Neuron (in vitro differentiated cells): ENCODE data around the gene COL6A1.

Experiments used
- H2AFZ ChIP-seq: one replicate; pipeline ENCODE4 v1.6.1; 2013; ENCODE audit warnings: low read depth, mild to moderate bottlenecking, inconsistent platforms, low read length, moderate library complexity
- H3K27me3 ChIP-seq: one replicate; pipeline ENCODE4 v1.6.1; 2013; ENCODE audit warnings: low read length; ENCODE audit not compliant: insufficient read depth
- H3K36me3 ChIP-seq: one replicate; pipeline ENCODE4 v1.6.1; 2013; ENCODE audit warnings: low read length; ENCODE audit not compliant: insufficient read depth
- H3K4me1 ChIP-seq: one replicate; pipeline ENCODE4 v1.6.1; 2013; ENCODE audit warnings: low read length; ENCODE audit not compliant: insufficient read depth
- H3K4me3 ChIP-seq: 2 replicates; pipeline ENCODE4 v1.5.1; 2013; ENCODE audit warnings: mild to moderate bottlenecking, low read length, moderate library complexity
- H3K9me3 ChIP-seq: one replicate; pipeline ENCODE4 v1.6.1; 2013; ENCODE audit warnings: low read length

The COL6A1 gene, protein sequence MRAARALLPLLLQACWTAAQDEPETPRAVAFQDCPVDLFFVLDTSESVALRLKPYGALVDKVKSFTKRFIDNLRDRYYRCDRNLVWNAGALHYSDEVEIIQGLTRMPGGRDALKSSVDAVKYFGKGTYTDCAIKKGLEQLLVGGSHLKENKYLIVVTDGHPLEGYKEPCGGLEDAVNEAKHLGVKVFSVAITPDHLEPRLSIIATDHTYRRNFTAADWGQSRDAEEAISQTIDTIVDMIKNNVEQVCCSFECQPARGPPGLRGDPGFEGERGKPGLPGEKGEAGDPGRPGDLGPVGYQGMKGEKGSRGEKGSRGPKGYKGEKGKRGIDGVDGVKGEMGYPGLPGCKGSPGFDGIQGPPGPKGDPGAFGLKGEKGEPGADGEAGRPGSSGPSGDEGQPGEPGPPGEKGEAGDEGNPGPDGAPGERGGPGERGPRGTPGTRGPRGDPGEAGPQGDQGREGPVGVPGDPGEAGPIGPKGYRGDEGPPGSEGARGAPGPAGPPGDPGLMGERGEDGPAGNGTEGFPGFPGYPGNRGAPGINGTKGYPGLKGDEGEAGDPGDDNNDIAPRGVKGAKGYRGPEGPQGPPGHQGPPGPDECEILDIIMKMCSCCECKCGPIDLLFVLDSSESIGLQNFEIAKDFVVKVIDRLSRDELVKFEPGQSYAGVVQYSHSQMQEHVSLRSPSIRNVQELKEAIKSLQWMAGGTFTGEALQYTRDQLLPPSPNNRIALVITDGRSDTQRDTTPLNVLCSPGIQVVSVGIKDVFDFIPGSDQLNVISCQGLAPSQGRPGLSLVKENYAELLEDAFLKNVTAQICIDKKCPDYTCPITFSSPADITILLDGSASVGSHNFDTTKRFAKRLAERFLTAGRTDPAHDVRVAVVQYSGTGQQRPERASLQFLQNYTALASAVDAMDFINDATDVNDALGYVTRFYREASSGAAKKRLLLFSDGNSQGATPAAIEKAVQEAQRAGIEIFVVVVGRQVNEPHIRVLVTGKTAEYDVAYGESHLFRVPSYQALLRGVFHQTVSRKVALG

DNA sequence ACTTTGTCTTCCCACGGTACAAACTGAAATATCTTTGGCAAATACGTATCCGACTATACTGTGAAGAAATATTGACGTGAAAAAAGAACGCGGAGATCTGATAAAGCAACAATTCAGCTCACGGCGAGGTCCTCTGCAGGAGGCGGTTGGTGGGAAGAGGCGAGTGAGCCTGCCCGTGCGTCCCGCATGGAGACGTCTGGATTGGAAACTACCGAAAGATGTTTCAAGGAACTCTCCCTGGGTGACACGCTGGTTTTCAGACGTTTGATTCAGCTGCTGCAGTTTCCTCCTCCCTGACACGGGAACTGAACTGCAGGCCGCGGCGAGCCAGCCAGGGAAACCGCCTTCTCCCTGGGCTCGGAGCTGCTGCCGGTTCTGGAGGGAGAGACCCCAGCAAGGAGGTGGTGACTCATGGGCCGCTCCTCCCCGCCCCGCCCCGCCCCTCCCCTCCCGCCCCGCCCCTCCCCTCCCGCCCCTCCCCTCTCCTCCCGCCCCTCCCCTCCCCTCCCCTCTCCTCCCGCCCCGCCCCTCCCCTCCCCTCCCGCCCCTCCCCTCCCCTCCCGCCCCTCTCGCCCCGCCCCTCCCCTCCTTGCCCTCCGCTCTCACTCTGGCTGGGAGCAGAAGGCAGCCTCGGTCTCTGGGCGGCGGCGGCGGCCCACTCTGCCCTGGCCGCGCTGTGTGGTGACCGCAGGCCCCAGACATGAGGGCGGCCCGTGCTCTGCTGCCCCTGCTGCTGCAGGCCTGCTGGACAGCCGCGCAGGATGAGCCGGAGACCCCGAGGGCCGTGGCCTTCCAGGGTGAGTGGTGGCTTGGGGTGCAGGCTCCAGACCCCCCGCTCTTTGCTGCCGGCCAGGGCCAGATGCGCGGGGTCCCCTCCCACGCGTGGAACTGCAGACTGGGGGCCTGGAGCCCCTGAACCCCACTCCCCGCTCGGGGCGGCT lies at the start of gene COL6A1:
Gene COL6A1, plus strand, starts transcription at position 620 of the 941 bp plus-strand sequence. Its CDS starts 81 bp downstream, at position 701.
- Histone ChIP-seq H3K4me1 (peaks cover 19% of the 10 kb centered on the region), H3K36me3 (peaks cover 20% of the 10 kb centered on the region), H2AFZ (peak within 1 kb of the TSS; percentile 52), H3K9me3 (no peaks in the 10 kb centered on the region), H3K27me3 (peaks cover 2% of the 10 kb centered on the region), H3K4me3 (peak within 1 kb of the TSS; percentile 93)

DNA sequence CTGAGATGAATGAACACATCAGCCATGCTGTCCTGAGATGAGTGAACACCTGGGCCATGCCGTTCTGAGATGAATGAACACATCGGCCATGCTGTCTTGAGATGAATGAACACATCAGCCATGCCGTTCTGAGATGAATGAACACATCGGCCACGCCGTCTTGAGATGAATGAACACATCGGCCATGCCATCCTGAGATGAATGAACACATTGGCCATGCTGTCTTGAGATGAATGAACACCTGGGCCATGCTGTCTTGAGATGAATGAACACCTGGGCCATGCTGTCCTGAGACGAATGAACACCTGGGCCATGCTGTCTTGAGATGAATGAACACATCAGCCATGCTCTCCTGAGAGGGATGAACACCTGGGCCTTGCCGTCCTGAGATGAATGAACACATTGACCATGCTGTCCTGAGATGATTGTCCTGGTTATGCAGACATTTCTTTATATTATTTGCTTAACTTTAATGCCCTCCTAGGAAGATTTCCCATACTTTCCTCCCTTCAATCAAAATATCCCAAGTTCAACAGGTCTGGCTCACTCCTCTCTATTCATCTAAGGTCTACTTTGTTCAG lies 48.6 kb upstream of the COL6A1 start:
- Histone ChIP-seq H3K27me3 (peaks cover 21% of the 10 kb centered on the region), H3K4me1 (no peaks in the 10 kb centered on the region), H2AFZ (no peak overlapping the region), H3K36me3 (no peaks in the 10 kb centered on the region), H3K4me3 (no peak overlapping the region), H3K9me3 (no peaks in the 10 kb centered on the region)

DNA sequence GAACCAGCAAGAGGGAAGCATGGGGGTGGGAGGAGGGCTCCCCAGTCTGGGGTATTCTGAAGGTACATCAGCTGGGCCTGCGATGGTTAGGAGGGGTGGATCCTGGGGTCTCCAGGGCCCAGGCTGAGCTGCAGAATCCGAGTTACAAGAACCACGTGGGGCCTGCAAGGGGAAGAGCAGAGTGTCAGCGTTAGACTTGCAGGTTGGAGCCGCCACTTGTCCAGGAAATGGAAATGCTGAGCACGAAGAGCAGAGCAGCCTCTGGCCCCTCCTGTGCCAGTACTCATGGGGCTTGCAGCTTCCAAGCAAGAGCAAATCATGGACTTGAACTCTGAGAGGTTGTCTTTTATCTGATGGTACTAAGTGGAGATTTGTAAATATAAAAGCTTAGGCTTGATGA lies 47.5 kb upstream of the COL6A1 start:
- H3K9me3 ChIP-seq = no peaks in the 10 kb centered on the region
- H3K36me3 ChIP-seq = no peaks in the 10 kb centered on the region
- no peaks in the 10 kb centered on the region for H3K4me1 ChIP-seq
- H2AFZ ChIP-seq = no peak overlapping the region
- H3K4me3 ChIP-seq = no peak overlapping the region
- peaks cover 23% of the 10 kb centered on the region for H3K27me3 ChIP-seq

DNA sequence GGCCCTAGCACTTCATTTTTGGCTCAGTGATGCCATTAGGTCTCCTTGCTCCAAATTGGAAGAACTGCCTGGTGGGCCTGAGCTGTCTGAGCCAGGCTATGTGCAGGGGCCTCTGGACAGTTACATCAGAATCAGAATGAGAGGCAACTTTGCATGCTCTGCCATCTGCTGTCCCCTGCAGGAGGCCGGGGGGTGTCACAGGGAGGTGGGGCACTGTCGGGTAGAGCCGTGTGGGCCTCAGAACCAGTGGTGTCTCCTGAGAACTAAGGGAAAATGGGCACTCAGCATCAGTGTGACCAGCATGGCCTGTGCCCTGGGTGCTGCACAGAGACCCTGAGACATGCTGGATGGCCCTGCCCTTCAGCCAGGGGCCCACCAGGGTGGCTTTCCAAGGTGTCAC lies 47.0 kb upstream of the COL6A1 start:
- H2AFZ ChIP-seq = no peak overlapping the region
- H3K36me3 ChIP-seq = no peaks in the 10 kb centered on the region
- no peak overlapping the region for H3K4me3 ChIP-seq
- H3K4me1 ChIP-seq = no peaks in the 10 kb centered on the region
- no peaks in the 10 kb centered on the region for H3K9me3 ChIP-seq
- H3K27me3 ChIP-seq = peaks cover 23% of the 10 kb centered on the region

DNA sequence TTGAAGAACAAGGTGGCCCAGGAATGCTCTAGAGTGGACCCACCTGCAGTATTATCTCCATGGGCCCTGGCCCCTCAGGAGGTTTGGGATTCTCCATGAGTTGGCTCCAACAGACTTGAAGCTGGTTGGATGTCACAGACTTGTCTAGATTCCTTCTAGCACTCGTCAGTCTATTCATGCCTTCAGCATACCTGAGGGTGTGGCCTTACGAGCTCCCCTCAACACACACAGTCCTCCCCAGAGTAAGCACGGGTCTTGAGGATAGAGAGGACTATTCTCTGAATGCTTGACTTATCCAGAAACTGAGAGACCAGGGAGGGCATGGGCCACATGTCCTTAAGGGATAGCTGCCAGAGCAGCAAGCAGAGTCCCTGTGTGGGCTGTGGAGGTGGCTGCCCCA lies 45.9 kb upstream of the COL6A1 start:
- Histone ChIP-seq H3K9me3 (no peaks in the 10 kb centered on the region), H3K27me3 (peaks cover 20% of the 10 kb centered on the region), H3K4me1 (no peaks in the 10 kb centered on the region), H3K4me3 (no peak overlapping the region), H2AFZ (no peak overlapping the region), H3K36me3 (no peaks in the 10 kb centered on the region)

DNA sequence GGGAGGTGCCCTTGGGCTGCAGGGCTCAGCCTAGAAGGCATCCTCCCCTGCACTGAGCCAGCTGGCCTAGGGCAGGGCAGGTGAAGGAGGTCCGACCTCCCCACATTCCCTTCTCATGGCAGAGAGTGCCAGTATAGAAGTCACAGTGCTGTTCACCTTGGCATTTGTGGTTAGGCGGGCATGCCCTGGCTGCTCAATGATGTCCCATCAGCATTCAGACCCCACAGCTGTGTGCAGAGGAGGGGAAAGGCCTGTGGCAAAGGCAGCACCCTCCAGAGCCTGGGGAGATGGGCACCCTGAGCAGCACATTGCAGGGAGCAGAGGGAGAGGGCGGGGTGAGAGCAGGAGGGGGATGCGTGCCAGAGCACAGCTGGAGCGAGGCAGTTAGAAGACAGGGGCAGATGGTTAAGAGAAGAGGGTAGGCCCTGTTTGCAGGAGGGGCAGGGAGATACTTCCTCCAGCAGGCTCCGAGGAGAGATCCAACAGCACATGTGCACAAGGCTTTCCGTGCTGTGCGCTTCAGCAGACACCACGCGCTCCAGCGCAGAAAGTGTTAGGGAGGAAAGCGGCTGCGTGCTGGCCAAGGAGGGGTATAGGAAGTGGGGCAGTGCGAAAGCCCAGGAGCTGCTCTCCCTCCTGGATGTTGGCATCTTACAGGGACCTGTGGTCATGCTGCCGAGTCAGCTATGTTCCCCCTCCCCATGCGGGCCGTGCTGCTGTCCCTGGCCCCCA lies 43.7 kb upstream of the COL6A1 start:
- Histone ChIP-seq H2AFZ (no peak overlapping the region), H3K4me1 (no peaks in the 10 kb centered on the region), H3K36me3 (no peaks in the 10 kb centered on the region), H3K4me3 (no peak overlapping the region), H3K27me3 (peaks cover 20% of the 10 kb centered on the region), H3K9me3 (no peaks in the 10 kb centered on the region)

DNA sequence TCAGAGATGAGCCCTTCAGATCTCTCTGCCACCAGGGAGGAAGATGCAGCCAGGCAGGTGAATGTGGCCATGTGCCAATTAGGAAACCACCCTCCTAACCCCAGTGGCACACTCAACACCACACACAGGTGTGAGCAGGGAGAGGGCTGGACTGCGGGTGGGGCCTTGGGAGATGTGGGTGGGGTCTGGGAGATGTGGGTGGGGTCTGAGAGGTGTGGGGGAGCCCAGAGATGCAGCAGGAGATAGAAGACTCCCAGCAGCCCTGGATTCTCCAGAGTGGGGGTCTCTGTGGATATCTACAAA lies 43.2 kb upstream of the COL6A1 start:
- H3K36me3 ChIP-seq = no peaks in the 10 kb centered on the region
- no peaks in the 10 kb centered on the region for H3K4me1 ChIP-seq
- no peaks in the 10 kb centered on the region for H3K9me3 ChIP-seq
- H3K27me3 ChIP-seq = peaks cover 20% of the 10 kb centered on the region
- H2AFZ ChIP-seq = no peak overlapping the region
- H3K4me3 ChIP-seq = no peak overlapping the region

DNA sequence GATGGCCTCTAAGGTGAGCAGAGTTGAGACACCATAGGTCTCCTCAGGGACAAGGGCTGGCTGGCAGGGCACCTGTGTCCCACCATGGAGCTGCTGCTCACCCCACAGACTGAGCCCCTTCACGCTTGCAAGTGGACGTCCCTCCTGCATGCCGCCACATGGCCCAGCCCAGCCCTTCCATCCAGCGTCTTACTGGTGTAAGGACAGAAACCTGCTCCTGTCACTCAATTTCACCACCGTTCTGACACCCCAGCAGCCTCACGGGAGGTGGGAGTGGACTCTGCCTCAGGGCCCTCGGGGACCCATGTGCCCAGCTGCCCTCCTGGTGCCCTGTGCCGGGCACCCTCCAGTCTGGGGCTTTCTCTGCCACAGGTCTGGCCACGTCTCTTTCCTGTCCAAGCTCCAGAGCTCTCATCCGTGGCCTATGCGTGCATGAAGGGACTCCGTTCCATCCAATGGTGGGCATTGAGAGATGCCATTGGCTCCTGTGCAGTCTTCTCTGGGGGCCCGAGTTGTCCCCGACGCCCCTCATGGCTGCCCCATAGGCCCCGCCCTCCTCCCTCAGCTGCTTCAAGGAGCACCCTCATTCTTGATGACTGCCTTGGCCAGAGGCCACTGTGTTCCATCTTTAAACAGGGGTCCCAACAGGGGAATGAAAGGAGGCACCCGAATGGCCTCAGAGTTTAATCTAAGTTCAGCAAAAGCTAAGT lies 42.6 kb upstream of the COL6A1 start:
- Histone ChIP-seq H3K36me3 (no peaks in the 10 kb centered on the region), H3K9me3 (no peaks in the 10 kb centered on the region), H3K4me3 (no peak overlapping the region), H2AFZ (no peak overlapping the region), H3K27me3 (peaks cover 20% of the 10 kb centered on the region), H3K4me1 (no peaks in the 10 kb centered on the region)

DNA sequence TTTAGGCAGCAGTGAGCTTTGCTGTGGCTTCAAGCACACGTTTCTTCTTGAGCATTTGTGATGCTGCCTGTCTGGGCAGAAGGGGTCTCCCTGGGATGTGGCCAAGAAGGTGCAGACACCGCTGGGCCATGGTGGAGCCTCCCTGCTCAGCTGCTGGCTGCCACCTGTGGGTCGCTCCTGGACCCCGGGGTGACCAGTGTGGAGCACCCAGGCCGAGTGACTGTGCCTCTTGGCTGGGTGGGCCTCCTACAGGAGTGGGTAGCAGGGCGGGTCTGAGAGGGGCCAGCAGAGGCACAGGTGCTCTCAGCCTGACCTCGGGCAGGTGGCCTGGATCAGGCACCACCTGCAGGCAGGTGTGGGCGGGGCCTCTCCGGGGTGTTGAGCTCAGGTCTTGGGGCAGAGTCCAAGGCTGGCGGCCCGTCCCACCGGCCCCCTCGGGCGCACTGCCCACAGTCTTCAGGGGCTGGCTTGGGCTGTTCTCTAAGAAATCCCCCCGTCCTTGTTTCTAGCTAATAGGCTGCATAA lies 42.0 kb upstream of the COL6A1 start:
- Histone ChIP-seq H3K4me3 (no peak overlapping the region), H2AFZ (no peak overlapping the region), H3K36me3 (no peaks in the 10 kb centered on the region), H3K9me3 (no peaks in the 10 kb centered on the region), H3K27me3 (peaks cover 20% of the 10 kb centered on the region), H3K4me1 (no peaks in the 10 kb centered on the region)

DNA sequence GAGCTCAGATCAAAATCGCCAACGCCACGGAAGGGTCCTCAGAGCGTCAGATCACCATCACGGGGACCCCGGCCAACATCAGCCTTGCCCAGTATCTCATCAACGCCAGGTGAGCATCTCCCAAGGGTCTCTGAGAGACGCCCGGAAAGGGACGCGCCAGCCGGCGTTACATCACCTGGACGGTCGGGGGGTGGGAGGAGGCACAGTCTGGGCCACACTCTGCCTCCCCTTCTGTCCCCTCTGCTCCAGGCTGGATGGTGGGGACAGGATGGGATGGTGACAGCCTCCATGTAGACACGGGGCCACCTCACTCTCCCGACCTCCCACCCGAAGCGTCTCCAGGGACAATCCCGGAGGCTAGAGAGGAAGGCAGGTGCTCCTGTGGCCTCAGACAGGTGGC lies 41.5 kb upstream of the COL6A1 start:
- no peaks in the 10 kb centered on the region for H3K4me1 ChIP-seq
- no peak overlapping the region for H3K4me3 ChIP-seq
- H2AFZ ChIP-seq = no peak overlapping the region
- no peaks in the 10 kb centered on the region for H3K9me3 ChIP-seq
- no peaks in the 10 kb centered on the region for H3K36me3 ChIP-seq
- peaks cover 20% of the 10 kb centered on the region for H3K27me3 ChIP-seq

DNA sequence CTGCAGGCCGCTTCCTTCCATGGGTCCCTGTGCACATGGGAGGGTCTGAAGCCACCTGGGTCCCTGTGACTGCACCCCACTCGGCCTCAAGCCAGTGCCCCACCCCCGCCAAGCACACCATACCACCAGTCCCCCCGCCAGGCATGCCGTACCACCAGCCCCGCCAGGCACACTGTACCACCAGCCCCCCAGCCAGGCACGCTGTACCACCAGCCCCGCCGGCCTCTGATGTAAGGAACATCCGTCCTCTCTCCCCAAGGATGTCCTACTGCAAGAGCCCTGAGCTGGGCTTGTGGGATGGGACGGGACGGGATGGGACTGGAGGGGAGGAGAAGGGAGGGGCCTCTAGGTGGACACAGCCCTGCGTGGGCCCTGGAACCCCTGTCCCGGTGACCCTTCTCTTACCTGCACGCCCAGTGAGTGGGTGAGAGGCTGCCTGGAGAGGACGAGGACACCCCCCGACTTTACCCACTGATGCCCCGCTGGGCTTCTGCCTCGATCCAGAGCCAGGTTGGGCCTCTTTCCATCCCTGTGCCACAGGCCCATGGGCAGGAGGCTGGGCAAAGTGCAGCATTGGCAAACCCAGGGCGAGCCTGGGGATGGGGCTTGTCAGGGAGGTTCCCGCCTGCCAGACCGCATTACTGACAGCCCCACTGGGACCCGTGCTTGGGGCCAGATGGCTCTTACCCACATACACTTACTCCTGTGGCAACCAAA lies 40.8 kb upstream of the COL6A1 start:
- no peaks in the 10 kb centered on the region for H3K9me3 ChIP-seq
- no peaks in the 10 kb centered on the region for H3K36me3 ChIP-seq
- H3K4me3 ChIP-seq = no peak overlapping the region
- no peaks in the 10 kb centered on the region for H3K4me1 ChIP-seq
- peaks cover 20% of the 10 kb centered on the region for H3K27me3 ChIP-seq
- no peak overlapping the region for H2AFZ ChIP-seq
